GM19397 (cell line): ENCODE measurements around the gene TWIST1.

Experiments used
- ATAC-seq: cut with Tn5 transposase; IDR thresholded peaks from one replicate; pipeline ENCODE4 v1.9.1; 2021; ENCODE audit warnings: mild to moderate bottlenecking, moderate library complexity; ENCODE audit not compliant: unreplicated experiment

The TWIST1 gene

GRCh38 chr7:19097165-19098055 lies 20.0 kb downstream of the TWIST1 start:
- ATAC-seq = no peak

GRCh38 chr7:19095353-19095860 lies 22.0 kb downstream of the TWIST1 start:
- no peak for ATAC-seq

- no peak for ATAC-seq
These were observed 22.7 kb downstream of the TWIST1 start for GRCh38 chr7:19094598-19095352.

- no peak for ATAC-seq
These were observed 23.3 kb downstream of the TWIST1 start for GRCh38 chr7:19094138-19094537.

GRCh38 chr7:19091550-19092200 lies 25.8 kb downstream of the TWIST1 start:
- ATAC-seq = no peak

GRCh38 chr7:19090526-19090925 lies 26.9 kb downstream of the TWIST1 start:
- ATAC-seq = no peak

- no peak for ATAC-seq
These were observed 27.6 kb downstream of the TWIST1 start for GRCh38 chr7:19089797-19090196.

GRCh38 chr7:19089378-19089777 lies 28.1 kb downstream of the TWIST1 start:
- ATAC-seq = no peak

- no peak for ATAC-seq
These were observed 37.3 kb downstream of the TWIST1 start for GRCh38 chr7:19080093-19080492.

GRCh38 chr7:19079066-19079465 lies 38.4 kb downstream of the TWIST1 start:
- no peak for ATAC-seq

- ATAC-seq = no peak
These were observed 47.6 kb downstream of the TWIST1 start for GRCh38 chr7:19069842-19070241.

GRCh38 chr7:19066170-19066569 lies 51.3 kb downstream of the TWIST1 start:
- no peak for ATAC-seq
